HG02885 (cell line): Measurements from ENCODE around the gene SOBP.
A peak's percentile ranks its signal among the peaks of the same experiment; 100 is the strongest.

Experiments
- ATAC-seq: cut with Tn5 transposase; IDR thresholded peaks from one replicate; pipeline ENCODE4 v1.9.1; 2021; ENCODE audit warnings: mild to moderate bottlenecking; ENCODE audit not compliant: unreplicated experiment, poor library complexity

Gene SOBP

DNA sequence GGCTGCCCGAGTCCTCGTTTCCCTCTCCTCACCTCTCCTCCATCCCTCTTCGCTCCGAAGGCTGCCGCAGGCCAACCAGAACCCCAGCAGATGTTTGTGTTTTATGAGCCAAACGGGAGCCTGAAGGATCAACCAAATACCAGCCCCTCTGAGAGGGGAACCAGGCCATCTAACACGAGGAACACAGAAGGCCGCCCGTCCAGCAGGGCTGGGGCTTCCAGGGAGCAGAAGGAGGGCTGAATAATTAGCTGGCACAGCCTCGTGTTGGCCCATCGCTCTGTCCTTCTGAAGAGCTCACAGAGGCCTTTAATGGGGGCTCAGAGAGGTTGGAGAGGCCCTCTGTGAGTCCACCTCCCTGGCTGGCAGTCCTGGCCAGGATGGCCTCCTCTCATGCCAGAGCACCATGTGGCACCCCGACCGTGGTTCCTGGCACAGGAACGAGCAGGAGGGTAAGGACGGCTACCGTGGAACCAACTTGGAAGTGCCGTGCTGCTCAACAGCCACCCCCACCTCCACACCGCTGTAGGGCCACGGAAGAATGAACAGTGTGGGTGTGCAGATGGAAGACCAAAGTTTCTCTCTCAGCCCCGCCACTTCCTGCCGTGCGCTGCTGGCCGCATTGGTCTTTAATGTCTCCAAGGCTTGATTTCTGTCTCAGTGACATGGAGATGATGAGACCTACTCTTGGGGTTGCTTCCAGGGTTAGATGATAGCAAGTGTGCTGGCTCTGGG is 179.0 kb downstream of the SOBP start:
- peak; percentile 95 for ATAC-seq

DNA sequence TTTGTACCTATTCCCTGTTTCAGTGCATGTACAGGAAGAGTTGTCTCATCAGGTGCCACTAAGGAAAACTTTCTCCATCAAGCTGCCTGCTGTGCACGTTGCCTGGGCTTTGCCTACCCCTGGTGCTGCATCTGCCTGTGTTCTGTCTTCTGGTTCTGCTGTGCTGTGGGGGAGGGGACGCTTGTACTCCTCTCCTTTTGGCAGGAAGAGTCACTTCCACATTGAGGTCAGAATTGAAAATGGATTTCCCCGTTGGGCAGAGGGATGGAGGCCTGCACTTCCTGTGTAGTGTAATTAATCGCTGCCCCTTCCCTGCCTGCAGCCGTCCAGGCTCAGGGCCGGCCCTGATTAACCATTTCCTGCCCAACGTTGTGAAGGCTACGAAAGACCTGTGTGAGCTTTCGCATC is 180.9 kb downstream of the SOBP start:
- no peak for ATAC-seq

DNA sequence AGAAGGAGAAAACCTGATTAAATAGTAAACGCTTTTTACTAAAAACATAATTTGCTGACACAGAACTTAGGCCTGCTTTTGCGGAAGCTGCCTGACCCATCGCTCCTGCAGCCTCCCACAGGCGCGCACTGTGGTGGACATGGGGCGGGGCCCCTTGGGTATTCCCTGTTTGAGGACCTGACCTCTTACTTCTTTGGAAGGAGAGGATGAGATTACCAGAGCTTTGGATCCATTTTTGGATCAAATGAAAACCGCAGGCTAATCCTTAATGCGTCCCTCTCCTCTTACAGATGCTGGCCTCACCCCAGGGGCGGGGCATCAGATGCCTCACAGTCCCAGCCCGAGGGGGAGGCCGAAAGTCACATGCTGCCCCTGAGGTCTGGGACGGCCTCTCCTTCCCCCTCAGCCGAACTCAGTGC is 183.2 kb downstream of the SOBP start:
- no peak for ATAC-seq

DNA sequence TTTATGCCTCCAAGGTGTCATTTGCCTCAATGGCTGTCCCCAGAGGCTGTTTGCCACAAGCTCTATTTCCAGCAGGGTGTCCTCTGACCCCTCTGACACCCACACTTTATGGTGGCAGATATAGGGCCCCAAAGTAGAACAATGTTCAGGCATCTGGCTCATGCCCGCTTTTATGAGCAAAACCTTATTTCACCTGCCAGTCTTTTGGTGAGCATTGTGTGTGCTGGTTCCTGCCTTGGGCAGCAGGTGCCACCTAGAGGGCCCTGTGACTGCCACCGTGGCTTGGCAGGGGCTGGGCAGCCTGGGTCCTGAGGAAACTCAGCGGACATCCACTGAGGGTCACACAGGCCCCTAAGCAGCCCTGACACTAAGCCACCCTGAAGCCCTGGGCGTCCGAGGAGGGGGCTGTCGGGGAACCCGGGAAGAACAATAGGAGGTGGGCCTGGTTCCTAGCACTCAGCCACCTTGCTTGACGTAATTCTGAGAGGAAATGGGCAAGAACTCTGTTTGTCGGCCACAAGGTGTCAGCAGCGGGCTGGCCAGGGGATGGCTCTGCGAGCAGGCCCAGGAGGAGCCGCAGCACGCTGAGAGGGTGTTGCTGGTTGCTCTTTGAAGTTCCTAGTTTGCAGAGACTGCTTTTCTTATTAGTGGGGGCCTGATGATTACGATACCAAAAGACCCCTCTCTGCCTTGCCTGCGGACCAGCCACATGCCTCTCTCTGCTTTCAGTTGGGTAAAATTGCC is 185.2 kb downstream of the SOBP start:
- ATAC-seq = peak; percentile 88

DNA sequence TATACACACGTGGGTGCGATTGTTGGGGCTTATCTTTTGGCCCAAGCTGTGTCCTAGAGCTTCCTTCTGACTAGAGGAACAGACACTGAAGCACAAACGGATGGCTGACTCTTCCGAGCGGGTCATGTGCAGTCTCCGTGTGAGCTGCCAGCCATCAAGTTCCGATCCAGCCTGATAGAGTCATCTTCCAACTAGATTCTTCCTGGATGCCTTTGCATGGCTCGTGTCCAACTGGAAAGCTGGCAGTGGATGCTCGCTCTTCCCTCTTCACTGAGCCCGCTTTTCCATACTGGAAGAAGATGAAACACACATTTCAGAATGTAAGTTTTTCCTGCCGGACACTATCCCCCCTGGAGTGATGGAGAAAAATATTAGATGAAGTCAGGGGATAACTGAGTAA is 186.1 kb downstream of the SOBP start:
- ATAC-seq = no peak

DNA sequence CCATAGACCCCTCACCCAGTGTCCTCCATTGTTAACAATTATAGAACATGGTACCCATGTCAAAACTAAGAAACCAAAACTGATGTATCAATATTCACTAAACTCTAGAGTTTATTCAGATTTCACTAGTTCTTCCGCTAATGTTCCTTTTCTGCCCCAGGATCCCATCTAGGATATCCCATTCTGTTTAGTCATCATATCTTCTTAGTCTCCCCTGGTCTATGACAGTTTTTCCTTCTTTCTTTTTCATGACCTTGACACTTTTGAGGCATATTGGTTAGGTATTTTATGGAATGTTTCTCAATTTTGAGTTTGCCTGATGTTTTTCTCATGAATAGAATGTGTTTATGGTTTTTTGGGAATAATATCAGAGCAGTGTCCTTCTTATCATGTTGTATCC is 187.5 kb downstream of the SOBP start:
- no peak for ATAC-seq

DNA sequence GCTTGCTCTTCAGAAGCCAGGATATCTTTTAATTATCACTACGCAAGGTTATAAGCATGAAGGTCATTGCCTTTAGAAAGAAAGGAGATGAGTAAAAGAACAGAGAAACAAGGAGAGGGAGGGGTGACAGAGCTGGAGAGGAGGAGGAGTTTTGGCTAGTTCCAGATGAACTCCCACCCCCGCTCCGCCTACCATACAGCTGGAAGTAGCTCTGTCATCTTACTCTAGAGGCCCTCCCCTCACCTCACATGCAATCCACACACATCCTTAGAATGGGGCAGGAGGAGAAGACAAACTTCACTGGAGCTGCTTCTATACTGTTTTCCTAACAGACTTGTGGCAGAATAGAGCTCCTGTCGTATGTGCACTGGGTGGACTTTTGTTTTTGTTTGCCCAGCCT is 189.5 kb downstream of the SOBP start:
- ATAC-seq = no peak

DNA sequence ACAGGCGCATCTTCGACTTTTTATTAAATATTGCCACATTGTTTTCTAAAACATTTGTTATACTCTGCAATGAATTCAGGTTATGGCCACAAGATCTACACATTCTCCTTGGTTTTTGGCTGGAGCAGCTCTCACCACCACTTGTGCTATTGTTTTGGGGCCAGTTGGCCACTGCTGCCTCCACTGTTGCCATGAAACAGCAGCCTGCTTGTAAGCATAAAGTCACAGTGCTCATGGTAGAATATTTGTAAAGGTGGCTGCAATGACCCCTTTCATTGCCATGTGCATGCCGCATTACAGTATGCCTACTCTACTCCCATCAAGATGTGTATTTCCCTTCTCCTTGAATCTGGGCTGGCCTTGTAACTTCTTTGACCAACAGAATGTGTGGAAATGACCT is 192.8 kb downstream of the SOBP start:
- no peak for ATAC-seq

DNA sequence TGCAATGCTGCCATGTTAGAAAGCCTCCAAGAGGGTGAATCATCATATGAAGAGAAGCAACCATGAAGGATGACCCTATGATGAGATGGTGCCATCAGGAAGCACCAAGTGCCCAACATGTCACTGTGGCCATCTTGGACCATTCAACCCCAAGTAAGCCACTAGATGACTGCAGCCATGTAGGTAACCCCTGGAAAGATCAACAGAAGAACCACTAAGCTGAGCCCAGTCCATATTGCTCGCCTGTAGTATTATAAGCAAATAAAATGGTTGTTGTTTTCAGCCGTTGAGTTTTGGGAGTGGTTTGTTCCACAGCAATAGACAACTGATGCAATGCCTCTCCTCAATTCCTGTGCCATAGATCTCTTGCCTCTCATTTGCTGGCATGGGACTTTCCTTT is 193.3 kb downstream of the SOBP start:
- no peak for ATAC-seq

DNA sequence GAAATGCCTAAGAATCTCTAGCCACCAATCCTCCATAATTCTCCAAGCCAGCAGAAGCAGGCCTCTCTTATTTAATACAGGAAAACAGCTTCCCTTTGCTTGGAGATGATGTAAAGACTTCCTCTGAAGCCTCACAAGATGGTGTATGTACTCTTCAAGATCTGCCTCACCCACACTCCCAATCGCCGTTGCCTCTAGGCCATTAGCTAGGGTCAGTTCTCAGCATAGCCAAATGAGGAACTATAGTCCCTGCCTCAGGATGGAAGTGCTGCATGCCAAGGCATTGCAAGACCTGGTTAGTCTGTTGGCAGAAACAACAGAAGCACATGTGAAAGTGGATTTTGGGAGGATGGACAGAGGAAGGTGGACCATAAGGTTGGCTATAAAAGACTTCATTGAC is 195.1 kb downstream of the SOBP start:
- no peak for ATAC-seq

DNA sequence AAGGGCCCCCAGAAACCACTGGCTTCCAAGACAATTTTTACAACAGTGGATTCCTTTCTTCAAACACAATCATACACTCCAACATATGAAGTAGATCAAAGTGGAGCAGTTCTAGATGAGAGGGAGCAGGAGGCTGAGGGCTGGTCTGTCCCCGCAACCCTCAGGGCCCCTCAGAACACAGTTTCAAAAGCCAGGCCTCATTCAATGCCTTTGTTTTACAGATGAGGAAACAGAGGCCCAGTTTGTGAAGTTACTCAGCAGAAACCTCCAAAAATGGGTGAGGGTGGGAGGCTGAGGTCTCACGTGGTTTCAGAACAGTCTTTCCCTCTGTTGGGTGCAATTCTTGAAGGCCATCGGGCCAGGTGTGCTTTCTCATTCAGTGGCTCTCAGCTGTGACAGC is 199.3 kb downstream of the SOBP start:
- no peak for ATAC-seq

DNA sequence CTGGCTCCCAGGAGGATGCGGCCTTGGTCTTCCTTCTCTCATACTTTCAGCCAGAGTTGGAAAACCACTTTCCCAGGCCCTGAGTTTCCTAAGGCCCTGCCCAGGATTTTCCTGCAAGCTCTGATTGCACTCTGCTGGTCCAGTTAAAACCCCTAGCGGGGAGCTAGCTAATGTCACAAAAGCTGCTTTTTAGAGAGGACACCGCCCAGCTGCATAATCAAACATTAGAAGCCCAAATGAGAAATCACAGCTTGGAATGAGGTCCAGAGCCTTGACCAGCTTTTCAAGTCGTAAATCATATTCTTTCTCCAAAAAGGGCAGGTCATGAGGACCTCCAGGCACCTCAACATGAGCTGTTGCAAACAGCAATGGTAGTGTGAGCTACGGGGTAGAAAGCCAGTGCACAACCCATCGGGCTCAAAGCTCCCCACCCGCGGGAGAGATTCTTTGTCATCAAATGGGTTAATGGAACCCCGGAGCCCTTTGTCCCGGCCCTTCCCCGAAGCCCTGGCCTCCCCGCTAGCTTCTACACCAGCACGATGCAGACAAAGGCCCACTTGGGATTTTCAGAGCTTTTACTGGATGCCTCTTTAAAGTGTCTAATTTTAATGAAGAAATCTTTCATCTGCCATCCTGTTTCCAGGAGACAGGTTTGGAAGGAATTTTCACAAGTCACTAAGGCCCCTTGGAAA is 200.2 kb downstream of the SOBP start:
- no peak for ATAC-seq

DNA sequence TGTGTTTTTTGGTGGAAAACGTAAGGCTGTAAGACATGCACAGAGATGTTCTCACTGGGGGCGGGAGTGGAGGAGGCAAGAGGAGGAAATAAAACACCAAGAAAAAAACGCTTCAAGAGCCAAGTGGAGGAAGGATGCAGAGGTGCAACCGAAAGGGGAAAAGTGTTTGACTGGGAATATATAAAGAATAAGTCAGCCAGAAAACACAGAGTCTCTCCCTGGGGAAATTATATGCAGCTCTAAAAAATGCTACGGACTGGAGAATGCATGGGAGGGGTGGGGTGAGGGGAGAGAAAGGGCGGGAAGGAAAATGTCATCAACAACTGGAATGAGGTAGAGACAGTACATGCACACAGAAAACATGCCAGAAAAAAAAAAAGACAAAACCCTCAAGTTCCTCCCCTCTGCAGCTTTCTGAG is 200.7 kb downstream of the SOBP start:
- ATAC-seq = no peak

DNA sequence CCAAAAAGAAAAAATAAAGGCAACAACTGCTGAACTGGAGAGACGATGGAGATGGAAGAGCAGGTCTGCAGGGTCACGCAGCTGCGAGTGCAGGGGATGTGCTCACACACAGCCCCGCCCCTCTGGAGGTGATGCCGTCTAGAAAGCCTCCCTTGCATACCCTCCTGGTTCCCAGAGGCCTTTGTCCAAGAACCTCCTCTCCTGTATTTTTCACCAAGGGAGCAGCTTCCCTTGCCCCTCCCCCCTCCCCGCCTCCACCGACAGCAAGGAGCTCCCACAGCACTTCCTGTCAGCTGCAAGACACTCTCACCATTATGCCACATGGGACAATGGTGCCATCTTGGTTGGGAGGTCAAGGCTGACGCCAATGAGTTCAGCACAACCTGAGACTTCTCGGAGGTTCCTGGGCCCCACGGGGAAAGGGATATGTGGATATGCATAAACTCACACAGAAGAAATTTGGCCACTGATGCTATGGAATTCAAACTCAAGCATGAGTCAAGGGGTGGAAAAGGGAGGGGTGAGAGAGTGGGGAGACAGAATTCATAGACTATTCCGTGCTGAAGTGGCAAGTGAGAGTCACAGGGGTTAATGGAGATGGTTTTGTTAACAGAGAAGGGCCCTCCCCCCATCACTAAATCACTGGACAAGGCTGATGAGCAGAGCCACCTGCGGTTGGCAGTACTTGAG is 201.3 kb downstream of the SOBP start:
- ATAC-seq = no peak

DNA sequence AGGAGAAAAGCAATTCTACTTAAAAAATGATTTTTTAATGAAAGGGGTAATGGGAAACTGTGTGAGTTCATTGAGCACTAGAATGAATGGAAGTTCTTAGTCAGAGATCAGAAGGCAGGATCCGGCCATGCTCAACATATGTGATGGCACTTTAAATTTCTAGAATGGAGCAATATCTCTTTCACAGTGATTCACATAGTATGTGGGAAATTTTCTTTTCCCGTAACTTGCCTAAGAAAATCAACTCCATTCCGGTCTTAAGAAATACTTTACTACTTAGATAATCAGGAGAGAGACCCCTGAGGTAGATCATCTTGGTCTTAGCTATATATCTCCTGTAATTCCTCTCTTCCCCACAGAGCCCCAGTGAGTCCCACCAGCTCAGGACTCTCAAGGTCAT is 202.4 kb downstream of the SOBP start:
- ATAC-seq = no peak

DNA sequence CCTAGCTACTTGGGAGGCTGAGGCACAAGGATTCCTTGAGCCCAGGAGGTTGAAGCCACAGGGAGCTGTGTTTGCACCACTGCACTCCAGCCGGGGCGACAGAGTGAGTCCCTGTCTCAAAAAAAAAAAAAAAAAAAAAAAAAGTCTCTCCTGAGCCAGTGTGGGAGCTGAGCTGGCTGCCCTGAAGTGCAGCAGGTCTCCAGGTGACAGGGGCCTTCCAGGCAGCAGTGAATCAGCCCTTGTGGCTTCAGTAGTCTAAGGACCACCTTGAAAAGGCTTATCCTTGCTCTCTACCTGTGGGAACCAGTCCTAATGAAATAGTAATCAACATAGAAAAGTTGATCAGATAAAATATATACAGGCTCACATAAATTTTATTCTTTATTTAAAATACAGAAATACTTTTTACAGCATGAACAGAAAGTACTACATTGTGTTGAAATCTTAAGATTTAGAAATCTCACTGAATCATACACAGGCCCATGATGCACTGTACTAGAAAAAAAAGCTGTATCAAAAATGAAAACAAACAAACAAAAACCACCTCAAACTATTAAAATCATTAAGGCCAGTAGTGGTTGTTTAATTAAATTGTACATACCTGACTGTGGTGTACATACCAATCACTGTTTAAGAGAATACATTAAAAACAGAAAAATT is 205.3 kb downstream of the SOBP start:
- no peak for ATAC-seq

DNA sequence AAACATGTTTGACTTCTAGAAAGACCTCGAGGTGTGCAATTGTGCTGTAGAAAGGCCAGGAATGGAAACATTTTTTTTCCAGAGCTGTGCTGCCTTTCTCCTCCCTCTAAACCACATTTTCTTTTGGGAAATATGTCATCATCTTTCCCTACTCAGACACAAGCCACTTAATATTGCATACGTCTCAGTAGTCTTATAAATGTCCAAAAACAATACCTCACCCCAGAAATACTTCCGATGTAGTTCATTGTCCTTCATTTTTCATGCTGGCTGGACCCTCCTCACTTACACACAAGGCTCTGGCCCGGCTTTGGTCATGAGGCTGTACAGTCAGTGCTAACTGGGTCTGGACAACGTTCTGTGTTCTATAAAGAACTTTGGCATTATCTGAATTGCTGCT is 207.8 kb downstream of the SOBP start:
- ATAC-seq = no peak

DNA sequence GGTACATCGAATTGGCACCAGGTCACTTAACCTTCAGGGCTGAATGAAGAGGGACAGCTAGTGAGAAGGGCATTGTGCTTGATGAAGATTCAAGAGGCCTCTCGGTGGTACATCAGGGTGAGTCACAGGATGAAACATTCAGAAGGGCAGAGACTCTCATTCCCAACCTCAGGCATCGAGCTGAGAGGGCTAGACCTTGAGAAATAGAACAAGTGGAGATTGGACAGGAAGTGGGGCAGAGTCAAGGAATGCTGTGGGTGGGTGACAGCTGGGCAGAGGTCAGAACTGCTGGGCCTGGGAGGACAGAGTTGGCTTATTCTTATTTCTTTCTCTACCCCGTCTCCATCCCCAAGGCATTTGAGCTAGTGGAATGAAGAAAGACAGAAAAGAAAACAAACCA is 208.2 kb downstream of the SOBP start:
- no peak for ATAC-seq

DNA sequence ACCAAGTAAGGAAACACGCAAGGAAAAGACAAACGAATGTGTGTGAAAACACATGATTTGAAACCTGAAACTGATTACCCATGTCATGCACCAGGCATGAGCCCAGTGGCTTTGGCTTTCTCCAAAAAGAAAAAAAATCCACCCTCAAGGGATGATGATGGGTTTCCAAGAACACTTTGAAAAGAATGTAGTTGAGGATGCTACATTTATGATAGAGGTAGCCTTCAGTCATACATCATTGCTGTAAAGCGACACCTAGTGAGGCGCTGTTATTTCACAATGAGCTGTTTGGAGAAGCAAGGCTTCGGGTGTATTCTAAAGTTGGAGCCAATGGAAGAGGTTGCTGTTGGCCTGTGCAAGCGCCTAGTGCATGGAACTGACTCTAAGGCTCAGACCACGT is 209.3 kb downstream of the SOBP start:
- no peak for ATAC-seq

DNA sequence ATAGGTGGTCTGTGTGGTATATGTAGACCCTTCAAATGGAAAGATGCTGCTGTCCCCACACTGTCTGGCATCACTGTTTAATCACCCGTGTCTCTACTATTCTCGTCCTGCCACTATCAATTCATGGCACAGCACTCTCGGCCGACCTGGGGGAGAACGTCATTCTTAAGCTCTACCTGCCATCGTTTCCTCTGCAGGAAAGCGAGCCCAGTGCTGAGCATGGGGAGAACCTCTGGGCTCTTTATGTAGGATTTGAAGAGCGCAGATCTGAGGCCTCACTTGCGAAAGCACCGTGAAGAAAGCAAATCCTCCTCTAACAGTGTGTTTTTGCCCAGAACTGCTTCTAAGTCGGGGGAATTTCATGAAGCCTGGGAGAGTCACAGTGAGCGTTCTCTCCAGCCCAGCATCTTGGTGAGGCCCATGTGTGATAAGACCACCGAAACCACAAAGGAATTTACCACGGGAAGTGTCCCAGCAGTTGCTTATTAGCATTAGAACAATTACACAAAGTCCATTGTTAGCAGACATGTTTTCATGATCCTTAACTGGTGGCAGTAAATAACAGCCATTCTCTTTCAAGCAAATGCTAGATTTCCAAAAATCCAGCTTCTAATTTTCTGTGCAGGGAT is 209.9 kb downstream of the SOBP start:
- ATAC-seq = no peak
